Muscle of leg (tissue), 11 donors: Measurements from ENCODE around the gene SRBD1. TPM values are rescaled to one million over a fixed set of nuclear protein-coding genes. Genes with fewer than 3 reads are reported as not detected.
A peak's percentile ranks its signal among the peaks of the same experiment; 100 is the strongest.
"Not testable (repeated sequence)": the region's sequence is repeated elsewhere in the genome, so short reads cannot be mapped to it uniquely, and the experiment has no call there.

Experiments used
- DNase-seq: peaks from one replicate; pipeline ENCODE4 v3.0.0; 2013
- H3K27ac ChIP-seq: one replicate; pipeline ENCODE4 v1.5.1; 2013; ENCODE audit warnings: mild to moderate bottlenecking, low read length, control low read depth
- H3K27me3 ChIP-seq: one replicate; pipeline ENCODE4 v1.6.1; 2013; ENCODE audit warnings: low read length; ENCODE audit not compliant: control insufficient read depth, insufficient read depth
- H3K36me3 ChIP-seq: one replicate; pipeline ENCODE4 v1.6.1; 2013; ENCODE audit warnings: low read length; ENCODE audit not compliant: control insufficient read depth, insufficient read depth
- H3K4me1 ChIP-seq: one replicate; pipeline ENCODE4 v1.6.1; 2013; ENCODE audit warnings: low read length; ENCODE audit not compliant: control insufficient read depth, insufficient read depth
- H3K4me3 ChIP-seq: one replicate; pipeline ENCODE4 v1.5.1; 2013; ENCODE audit warnings: low read length, control low read depth
- H3K9me3 ChIP-seq: replicated peaks from 2 replicates; pipeline ENCODE4 v1.6.1; 2013; ENCODE audit warnings: low read depth, low read length; ENCODE audit not compliant: control insufficient read depth
- WGBS: methylation state at CpG from one replicate; pipeline ENCODE4 v1.1.5; 2013; ENCODE audit warnings: missing lambda C conversion rate; ENCODE audit not compliant: insufficient coverage; 5-methylcytosine and 5-hydroxymethylcytosine counted together
- polyA plus RNA-seq, 8 donors: library from polyadenylated mRNA; unstranded; fragments of 120-200 nt; gene quantifications; one replicate each; pipeline versions ENCODE4 v1.2.1 to v1.2.3, GENCODE V29; 2013; ENCODE audit warnings: inconsistent platforms in 1 of 8, low replicate concordance in 1 of 8; ENCODE audit not compliant: insufficient read length in 8 of 8, insufficient read depth in 1 of 8
- total RNA-seq: library from RNA; stranded (reverse); fragments of 120-200 nt; gene quantifications from one replicate; pipeline ENCODE4 v1.2.4, GENCODE V29; 2013

Gene SRBD1
- total and polyA plus RNA-seq, 9 donors: 8.5 to 18.8 (median 11.3) TPM

DNA sequence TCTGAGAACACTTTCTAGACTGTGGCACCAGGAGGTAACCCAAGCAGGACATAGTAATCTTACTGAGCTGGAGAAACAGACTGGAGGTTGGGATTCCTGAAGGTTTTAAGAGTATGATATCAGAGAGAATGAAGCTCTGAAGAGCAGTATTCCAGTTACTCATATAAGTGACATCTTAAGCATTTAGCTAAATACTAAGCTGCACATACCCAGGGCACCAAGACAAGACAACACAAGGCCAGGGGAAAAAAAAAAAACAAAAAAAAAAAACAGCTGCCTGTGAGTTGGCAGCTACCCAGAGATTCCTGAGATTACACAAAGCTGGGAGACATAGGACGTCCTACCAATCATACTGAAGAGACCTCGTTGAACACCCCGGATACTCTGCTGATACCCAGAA, 175.8 kb downstream of the SRBD1 start:
- WGBS: no CpG with 5 or more reads among the region's 3 CpGs
- no peaks in the 10 kb centered on the region for H3K36me3 ChIP-seq
- H3K27ac ChIP-seq: no peak overlapping the region
- no peaks in the 10 kb centered on the region for H3K9me3 ChIP-seq
- H3K27me3 ChIP-seq: no peaks in the 10 kb centered on the region
- peak; percentile 62 for DNase-seq
- no peaks in the 10 kb centered on the region for H3K4me1 ChIP-seq
- no peak overlapping the region for H3K4me3 ChIP-seq

DNA sequence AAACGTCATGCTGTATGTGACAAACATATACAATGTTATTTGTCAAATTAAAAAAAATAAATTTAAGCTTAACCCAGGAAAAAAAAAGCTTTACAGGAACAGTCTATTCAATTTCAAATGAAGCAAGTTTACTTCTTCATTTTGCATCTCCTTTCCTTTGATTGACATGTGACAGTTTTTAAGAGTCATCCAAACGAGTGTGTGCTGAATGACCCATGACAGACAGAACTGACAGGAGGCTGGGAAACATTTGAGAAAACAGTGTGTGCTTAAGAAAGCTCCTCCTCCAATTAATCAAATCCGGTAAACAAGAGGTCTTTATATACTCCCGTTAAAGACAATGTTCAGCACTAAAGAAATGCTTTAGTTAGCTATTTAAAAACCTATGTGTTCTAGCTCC, 177.7 kb downstream of the SRBD1 start:
- Histone ChIP-seq H3K4me1 (no peaks in the 10 kb centered on the region), H3K27me3 (no peaks in the 10 kb centered on the region), H3K36me3 (no peaks in the 10 kb centered on the region), H3K27ac (no peak overlapping the region), H3K4me3 (no peak overlapping the region), H3K9me3 (no peaks in the 10 kb centered on the region)
- no CpG with 5 or more reads among the region's 4 CpGs for WGBS
- no peak for DNase-seq

DNA sequence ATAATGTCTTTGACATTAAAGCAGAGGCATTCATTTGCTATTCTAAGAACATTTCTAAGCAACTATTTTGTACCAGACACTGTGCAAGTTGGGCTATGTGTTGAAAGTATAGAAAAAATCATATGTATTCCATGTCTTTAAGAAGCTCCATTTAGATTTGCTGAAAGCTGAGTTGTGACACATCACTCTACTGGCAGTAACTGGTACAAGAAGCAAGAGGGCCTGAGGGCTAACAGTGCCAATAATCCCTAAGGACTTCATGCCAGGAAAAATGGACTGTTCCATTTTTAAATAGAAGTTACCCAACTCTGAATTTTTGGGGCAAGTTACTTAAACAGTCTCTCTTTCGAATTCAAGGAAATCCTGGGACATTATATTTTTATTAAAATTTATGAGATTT, 178.7 kb downstream of the SRBD1 start:
- Histone ChIP-seq H3K4me1 (no peaks in the 10 kb centered on the region), H3K27ac (no peak overlapping the region), H3K4me3 (no peak overlapping the region), H3K27me3 (no peaks in the 10 kb centered on the region), H3K36me3 (no peaks in the 10 kb centered on the region), H3K9me3 (no peaks in the 10 kb centered on the region)
- WGBS: no CpG with 5 or more reads among the region's 1 CpG
- no peak for DNase-seq

DNA sequence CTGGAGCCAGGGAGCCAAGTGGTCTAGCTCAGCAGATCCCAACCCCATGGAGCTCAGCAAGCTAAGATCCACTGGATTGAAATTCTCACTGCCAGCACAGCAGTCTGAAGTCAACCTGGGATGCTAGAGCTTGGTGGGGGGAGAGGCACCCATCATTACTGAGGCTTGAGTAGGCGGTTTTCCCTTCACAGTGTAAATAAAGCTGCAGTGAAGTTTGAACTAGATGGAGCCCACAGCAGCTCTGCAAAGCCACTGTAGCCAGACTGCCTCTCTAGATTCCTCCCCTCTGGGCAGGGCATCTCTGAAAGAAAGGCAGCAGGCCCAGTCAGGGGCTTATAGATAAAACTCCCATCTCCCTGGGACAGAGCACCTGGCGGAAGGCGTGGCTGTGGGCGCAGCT, 185.0 kb downstream of the SRBD1 start:
- not testable (repeated sequence) for H3K9me3 ChIP-seq, H3K4me3 ChIP-seq, H3K27ac ChIP-seq, H3K4me1 ChIP-seq, H3K36me3 ChIP-seq, DNase-seq, H3K27me3 ChIP-seq
- WGBS: no CpG with 5 or more reads among the region's 4 CpGs

DNA sequence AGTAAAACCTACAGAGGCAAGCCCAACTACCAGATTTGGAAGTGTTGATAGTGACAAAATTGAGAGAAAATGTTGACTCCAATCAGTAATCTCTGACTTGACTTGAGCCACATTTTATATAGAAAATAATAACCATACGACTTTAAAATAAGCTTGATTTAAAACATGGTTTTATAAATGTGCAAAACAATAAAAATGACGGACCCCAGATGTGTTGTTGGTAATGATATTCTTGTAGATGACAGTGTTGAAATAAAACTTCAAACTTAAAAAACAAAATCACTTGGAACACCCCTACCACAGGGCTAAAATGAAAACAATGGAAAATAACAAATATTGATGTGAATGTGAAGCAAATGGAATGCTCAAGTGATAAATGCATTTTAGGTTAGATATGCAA, 188.1 kb downstream of the SRBD1 start:
- Histone ChIP-seq H3K27me3 (no peaks in the 10 kb centered on the region), H3K4me3 (no peak overlapping the region), H3K27ac (no peak overlapping the region), H3K4me1 (no peaks in the 10 kb centered on the region), H3K36me3 (no peaks in the 10 kb centered on the region), H3K9me3 (no peaks in the 10 kb centered on the region)
- DNase-seq: no peak
- WGBS: no CpG with 5 or more reads among the region's 2 CpGs

DNA sequence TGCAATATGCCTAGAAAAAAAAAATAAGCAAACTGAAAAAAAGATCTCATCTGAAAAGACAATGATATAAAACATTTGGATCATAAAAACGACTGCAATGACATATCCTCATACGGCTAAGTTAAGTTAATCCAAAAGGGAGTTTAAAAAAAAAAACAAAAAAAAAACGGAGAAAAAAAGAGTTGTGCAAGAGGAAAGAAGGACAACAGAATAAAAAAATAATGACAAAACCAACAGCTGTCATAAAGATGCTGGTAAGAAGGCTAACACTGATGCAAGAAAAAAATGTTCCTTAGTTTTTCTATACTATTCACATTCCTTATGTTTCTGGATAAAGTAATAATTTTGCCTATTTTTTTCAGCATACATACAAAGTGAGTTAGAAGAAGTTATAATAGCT, 192.5 kb downstream of the SRBD1 start:
- H3K36me3 ChIP-seq: peaks cover 3% of the 10 kb centered on the region
- H3K27ac ChIP-seq: no peak overlapping the region
- no peaks in the 10 kb centered on the region for H3K4me1 ChIP-seq
- no peak overlapping the region for H3K4me3 ChIP-seq
- H3K27me3 ChIP-seq: no peaks in the 10 kb centered on the region
- WGBS: no CpG with 5 or more reads among the region's 3 CpGs
- no peak for DNase-seq
- H3K9me3 ChIP-seq: no peaks in the 10 kb centered on the region

DNA sequence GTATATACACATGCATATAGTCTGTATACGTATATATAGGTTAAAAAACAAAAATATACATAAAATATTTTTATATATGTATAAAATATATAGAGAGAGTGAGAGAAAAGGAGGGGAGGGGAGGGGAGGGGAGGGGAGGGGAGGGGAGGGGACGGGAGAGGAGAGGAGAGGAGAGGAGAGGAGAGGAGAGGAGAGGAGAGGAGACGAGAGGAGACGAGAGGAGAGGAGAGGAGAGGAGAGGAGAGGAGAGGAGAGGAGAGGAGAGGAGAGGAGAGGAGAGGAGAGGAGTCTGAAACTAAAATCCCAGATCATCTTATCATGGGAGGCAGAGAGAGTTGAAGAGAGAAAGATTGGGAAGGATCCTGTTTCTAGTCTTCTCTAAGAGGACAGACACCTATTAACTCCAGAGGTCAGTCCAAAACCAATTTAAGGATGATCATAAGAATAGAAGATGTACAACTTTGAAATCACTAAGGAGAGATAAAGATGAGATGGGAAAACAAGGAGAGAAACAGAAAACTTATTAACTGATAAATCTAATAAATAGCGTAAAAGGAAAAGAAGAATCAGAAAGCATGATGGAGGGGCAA, 195.4 kb downstream of the SRBD1 start:
- no peaks in the 10 kb centered on the region for H3K4me1 ChIP-seq
- H3K27me3 ChIP-seq: no peaks in the 10 kb centered on the region
- no peak overlapping the region for H3K4me3 ChIP-seq
- DNase-seq: no peak
- no CpG with 5 or more reads among the region's 5 CpGs for WGBS
- peaks cover 3% of the 10 kb centered on the region for H3K36me3 ChIP-seq
- no peak overlapping the region for H3K27ac ChIP-seq
- no peaks in the 10 kb centered on the region for H3K9me3 ChIP-seq

DNA sequence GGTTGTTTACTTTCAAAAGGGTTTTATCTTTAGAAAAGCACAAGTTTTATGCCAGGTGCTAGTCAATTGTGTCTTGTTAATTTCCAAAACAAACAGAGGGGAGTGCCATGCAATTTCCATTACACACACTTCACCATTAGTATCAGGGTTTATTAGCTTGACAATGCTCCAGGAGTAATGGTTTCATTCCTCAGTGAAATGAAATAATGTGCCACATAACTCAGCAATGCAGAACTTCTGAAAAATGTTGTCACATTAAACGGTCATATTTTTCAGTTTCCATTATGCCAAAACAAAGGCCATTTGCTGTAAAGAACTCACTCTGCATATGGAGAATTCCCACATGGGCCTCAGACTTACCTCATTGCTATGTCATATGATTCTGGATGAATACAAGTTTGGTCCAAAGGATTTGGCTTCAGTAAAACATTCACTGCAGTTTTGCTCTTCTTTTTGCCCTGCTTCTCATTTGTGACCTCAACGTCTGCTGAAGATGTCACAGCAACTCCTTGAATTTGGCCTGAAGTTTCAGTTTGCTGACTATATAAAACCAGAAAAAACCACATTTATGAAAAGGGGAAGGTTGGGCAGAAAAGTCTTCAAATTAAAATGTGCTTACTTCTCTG, 198.2 kb downstream of the SRBD1 start:
- peaks cover 3% of the 10 kb centered on the region for H3K36me3 ChIP-seq
- no CpG with 5 or more reads among the region's 2 CpGs for WGBS
- DNase-seq: peak; percentile 93
- peak overlapping the region; percentile 83 for H3K27ac ChIP-seq
- H3K9me3 ChIP-seq: no peaks in the 10 kb centered on the region
- H3K4me3 ChIP-seq: no peak overlapping the region
- H3K4me1 ChIP-seq: no peaks in the 10 kb centered on the region
- no peaks in the 10 kb centered on the region for H3K27me3 ChIP-seq

DNA sequence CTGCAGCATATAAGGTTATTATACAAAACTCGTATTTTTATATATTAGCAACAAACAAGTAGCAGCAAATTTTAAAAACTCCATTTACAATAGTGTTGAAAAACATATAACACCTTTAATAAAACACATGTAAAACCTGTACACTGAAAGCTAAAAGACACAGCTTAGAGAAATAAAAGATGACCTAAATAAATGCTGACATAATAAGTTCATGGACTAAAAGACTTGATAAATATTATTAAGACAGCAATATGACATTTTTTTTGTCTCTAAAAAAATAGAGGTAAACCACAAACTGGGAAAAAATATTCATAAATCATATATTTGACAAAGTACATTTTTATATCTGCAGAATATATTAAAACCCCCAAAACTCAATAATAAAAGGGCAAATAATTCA, 201.4 kb downstream of the SRBD1 start:
- WGBS: no CpG with 5 or more reads among the region's 1 CpG
- no peak overlapping the region for H3K4me3 ChIP-seq

DNA sequence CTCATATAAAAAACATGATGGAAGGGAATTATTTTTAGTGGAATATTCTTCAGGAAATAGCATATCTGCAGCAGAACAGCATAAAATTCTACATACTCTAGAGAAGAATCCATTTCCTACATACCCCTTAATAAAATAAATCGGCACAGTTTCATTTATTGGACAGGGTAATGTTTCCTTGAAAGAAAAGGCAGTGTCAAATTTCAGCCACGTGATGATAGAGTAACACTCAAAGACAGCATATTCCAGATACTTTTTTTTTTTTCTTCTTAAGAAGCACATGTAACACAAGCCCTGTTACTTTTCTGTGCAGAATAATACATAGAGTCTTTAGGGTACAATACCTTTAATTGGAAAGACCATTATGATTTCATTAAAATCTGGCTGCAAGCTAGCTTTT, 204.4 kb downstream of the SRBD1 start:
- no peaks in the 10 kb centered on the region for H3K9me3 ChIP-seq
- no CpG with 5 or more reads among the region's 2 CpGs for WGBS
- no peaks in the 10 kb centered on the region for H3K36me3 ChIP-seq
- DNase-seq: peak; percentile 55
- H3K4me3 ChIP-seq: no peak overlapping the region
- no peaks in the 10 kb centered on the region for H3K27me3 ChIP-seq
- no peak overlapping the region for H3K27ac ChIP-seq
- H3K4me1 ChIP-seq: peaks cover 2% of the 10 kb centered on the region

More for the DNA sequence above, 201.4 kb downstream of the SRBD1 start:
- Histone ChIP-seq H3K36me3 (no peaks in the 10 kb centered on the region), H3K27ac (no peak overlapping the region), H3K9me3 (no peaks in the 10 kb centered on the region), H3K4me1 (no peaks in the 10 kb centered on the region), H3K27me3 (no peaks in the 10 kb centered on the region)
- DNase-seq: no peak
